ENCODE data around the gene ADAM12. TPM values are rescaled to one million over a fixed set of nuclear protein-coding genes. Genes with fewer than 3 reads are reported as not detected.

ADAM12 gene
- total and polyA plus RNA-seq, 10 of the 15 experiments (the other 5 are each of a cell fraction or from before 2014, with no cell fraction given), result under 0.01 to 0.62 (median 0.04) TPM; not detected in 5

- in situ Hi-C loops (cut with MboI), result no loop called here
- ChIA-PET SMC1A (ENCODE audit: uncharacterized antibody, unreplicated experiment) (no interaction called here), RAD21 (ENCODE audit: unreplicated experiment) (no interaction called here), CTCF (no interaction called here), POLR2A (no interaction called here)
- BruUV-seq (replicated peaks), result no TSS peak
- no peak for DNase-seq (ENCODE audit: low read depth, low spot score)
- no peak overlapping the region for H2AFZ ChIP-seq (ENCODE audit: control insufficient read depth, low read depth, low read length)
- no peak overlapping the region for H3K27ac ChIP-seq (ENCODE audit: control insufficient read depth, insufficient read depth)
- H3K4me1 ChIP-seq (ENCODE audit: control insufficient read depth, insufficient read depth, low read length), result no peaks in the 10 kb centered on the region
- H3K9ac ChIP-seq (ENCODE audit: control insufficient read depth, insufficient read depth, low read length), result no peak overlapping the region
- no peak overlapping the region for H3K4me2 ChIP-seq (ENCODE audit: control insufficient read depth, insufficient read depth)
- no peak for ATAC-seq
- FAIRE-seq, result no peak
- no peaks in the 10 kb centered on the region for H3K9me3 ChIP-seq (replicated peaks; ENCODE audit: control insufficient read depth, insufficient read depth, low read length)
- 53% methylated on average over 10 of the region's 10 CpGs for WGBS (ENCODE audit: insufficient coverage, insufficient replicate concordance, low lambda C conversion rate, missing lambda C conversion rate)
- no peaks in the 10 kb centered on the region for H4K20me1 ChIP-seq (ENCODE audit: control insufficient read depth, insufficient read depth)
- TF ChIP-seq MEF2B (IDR thresholded peaks at IDR 0.05; ENCODE audit: partially characterized antibody, poor library complexity, severe bottlenecking) (no peak), SPI1 (IDR thresholded peaks at IDR 0.05; ENCODE audit: borderline replicate concordance, insufficient read depth, low read depth, low read length) (no peak), BACH1 (IDR thresholded peaks at IDR 0.05; ENCODE audit: borderline replicate concordance) (no peak), RUNX3 (IDR thresholded peaks at IDR 0.05; ENCODE audit: low read length) (no peak), ESRRA (IDR thresholded peaks at IDR 0.05; ENCODE audit: low read length) (no peak), POLR2AphosphoS2 (IDR thresholded peaks at IDR 0.05; ENCODE audit: low read depth, low read length) (no peak), RAD51 (IDR thresholded peaks at IDR 0.05) (no peak), HCFC1 (IDR thresholded peaks at IDR 0.05; ENCODE audit: low read length) (no peak)
- TF ChIP-seq, protein P1, sequence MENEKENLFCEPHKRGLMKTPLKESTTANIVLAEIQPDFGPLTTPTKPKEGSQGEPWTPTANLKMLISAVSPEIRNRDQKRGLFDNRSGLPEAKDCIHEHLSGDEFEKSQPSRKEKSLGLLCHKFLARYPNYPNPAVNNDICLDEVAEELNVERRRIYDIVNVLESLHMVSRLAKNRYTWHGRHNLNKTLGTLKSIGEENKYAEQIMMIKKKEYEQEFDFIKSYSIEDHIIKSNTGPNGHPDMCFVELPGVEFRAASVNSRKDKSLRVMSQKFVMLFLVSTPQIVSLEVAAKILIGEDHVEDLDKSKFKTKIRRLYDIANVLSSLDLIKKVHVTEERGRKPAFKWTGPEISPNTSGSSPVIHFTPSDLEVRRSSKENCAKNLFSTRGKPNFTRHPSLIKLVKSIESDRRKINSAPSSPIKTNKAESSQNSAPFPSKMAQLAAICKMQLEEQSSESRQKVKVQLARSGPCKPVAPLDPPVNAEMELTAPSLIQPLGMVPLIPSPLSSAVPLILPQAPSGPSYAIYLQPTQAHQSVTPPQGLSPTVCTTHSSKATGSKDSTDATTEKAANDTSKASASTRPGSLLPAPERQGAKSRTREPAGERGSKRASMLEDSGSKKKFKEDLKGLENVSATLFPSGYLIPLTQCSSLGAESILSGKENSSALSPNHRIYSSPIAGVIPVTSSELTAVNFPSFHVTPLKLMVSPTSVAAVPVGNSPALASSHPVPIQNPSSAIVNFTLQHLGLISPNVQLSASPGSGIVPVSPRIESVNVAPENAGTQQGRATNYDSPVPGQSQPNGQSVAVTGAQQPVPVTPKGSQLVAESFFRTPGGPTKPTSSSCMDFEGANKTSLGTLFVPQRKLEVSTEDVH (IDR thresholded peaks at IDR 0.05; ENCODE audit: low read depth, partially characterized antibody), result no peak
- no peaks in the 10 kb centered on the region for H3K79me2 ChIP-seq (ENCODE audit: control insufficient read depth, insufficient read depth, low read length)
- intact Hi-C loops (cut with micrococcal nuclease; ENCODE audit: unreplicated experiment), result no loop called here
- H3K4me3 ChIP-seq, result no peak overlapping the region
- H3K36me3 ChIP-seq (ENCODE audit: control insufficient read depth in 2 of 2, insufficient read depth in 2 of 2, low read length in 1 of 2), result no peaks in the 10 kb centered on the region
- no peaks in the 10 kb centered on the region for H3K27me3 ChIP-seq (replicated peaks in 1 of 2; ENCODE audit: control insufficient read depth in 2 of 2, insufficient read depth in 2 of 2, low read length in 1 of 2)
These were observed 264.8 kb downstream of the ADAM12 start for GRCh38 chr10:126123466-126123865.

Data from GM12878 (cell line).